Right ventricle myocardium inferior (tissue), 1 donor: ENCODE data around the gene CACNB4. TPM values are rescaled to one million over a fixed set of nuclear protein-coding genes. Genes with fewer than 3 reads are reported as not detected.
A peak's percentile ranks its signal among the peaks of the same experiment; 100 is the strongest.
"Not testable (repeated sequence)": the region's sequence is repeated elsewhere in the genome, so short reads cannot be mapped to it uniquely, and the experiment has no call there.

Experiments used
- ATAC-seq: fragments of 200-7000 bp; cut with Tn5 transposase; one replicate; pipeline ENCODE4 v1.9.1; 2020; ENCODE audit warnings: mild to moderate bottlenecking, moderate library complexity
- DNase-seq: peaks from one replicate; pipeline ENCODE4 v3.0.0; 2021; ENCODE audit errors: missing footprints
- intact Hi-C: fragments of 100-400 bp; cut with DNase I; formaldehyde crosslinking; loops from one replicate; pipeline ENCODE4 v1.11.0; 2022
- total RNA-seq: library from RNA; stranded (reverse); fragmentation: NEBNext Ultra II Directional; extraction: Animal tissue kit (Norgen Biotek cat#: 25700); gene quantifications from one replicate; pipeline ENCODE4 v1.2.1, GENCODE V29; 2021
- donor health status: DM: no; HTN: yes; CAD: no; lungs with severe emphysema.

The CACNB4 gene
- total RNA-seq, 1 donor from 2014 or later, result 0.35 TPM

GRCh38 chr2:151933266-151933804, 165.5 kb downstream of the CACNB4 start:
- no peak for DNase-seq
- no peak for ATAC-seq
- intact Hi-C loops, result no loop called here

- no peak for DNase-seq
- intact Hi-C loops, result no loop called here
- ATAC-seq, result no peak
These were observed 167.1 kb downstream of the CACNB4 start for GRCh38 chr2:151931756-151932155.

DNA sequence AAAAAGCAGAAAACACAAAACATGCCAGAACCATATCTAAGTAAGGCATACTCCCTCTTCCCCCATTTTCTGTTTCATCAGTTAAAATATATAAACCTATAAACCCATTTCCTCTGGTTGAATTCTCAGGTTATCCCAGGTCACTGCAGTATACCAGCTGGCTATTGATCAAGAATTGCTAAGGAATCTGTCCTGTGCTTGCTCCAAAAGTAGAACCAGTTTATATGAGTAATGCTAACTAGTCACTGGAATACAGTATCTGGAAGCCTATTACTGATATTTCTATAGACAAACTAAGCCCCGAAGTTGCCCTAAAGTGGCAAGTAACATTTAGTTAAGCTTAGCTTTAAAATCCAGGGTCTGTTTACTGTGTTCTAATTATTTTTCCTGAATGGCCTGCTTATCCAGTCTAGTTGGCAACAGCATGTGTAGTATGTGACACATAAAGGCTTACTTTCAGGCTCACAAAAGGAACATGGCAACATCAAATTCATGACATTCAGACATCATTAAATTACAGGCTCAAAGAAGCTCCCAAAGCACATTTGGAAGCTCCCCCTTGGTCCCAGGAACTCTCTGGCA, 167.7 kb downstream of the CACNB4 start:
- no peak for ATAC-seq
- intact Hi-C loops, result no loop called here

GRCh38 chr2:151930042-151930441, 168.8 kb downstream of the CACNB4 start:
- intact Hi-C loops, result no loop called here
- ATAC-seq (no peak), DNase-seq (no peak)

More for the DNA sequence above, 167.7 kb downstream of the CACNB4 start:
- DNase-seq, result no peak

DNA sequence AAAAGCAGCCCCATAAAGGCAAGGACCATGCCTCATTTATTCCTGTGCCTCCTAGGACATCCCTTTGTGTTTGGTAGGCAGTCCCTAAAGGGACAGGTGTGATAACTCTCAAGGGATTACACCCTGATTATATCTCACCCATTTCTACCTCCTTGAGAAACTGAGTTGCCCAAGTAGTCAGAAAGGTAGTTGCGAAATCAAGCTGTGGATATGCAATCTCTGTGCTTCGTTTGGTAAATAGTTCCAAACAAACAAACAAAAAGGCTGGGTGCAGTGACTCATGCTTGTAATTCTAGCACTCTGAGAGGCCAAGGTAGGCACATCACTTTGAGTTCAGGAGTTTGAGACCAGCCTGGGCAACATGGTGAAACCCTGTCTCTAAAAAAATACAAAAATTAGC, 170.5 kb downstream of the CACNB4 start:
- intact Hi-C loops, result no loop called here
- DNase-seq (no peak), ATAC-seq (no peak)

DNA sequence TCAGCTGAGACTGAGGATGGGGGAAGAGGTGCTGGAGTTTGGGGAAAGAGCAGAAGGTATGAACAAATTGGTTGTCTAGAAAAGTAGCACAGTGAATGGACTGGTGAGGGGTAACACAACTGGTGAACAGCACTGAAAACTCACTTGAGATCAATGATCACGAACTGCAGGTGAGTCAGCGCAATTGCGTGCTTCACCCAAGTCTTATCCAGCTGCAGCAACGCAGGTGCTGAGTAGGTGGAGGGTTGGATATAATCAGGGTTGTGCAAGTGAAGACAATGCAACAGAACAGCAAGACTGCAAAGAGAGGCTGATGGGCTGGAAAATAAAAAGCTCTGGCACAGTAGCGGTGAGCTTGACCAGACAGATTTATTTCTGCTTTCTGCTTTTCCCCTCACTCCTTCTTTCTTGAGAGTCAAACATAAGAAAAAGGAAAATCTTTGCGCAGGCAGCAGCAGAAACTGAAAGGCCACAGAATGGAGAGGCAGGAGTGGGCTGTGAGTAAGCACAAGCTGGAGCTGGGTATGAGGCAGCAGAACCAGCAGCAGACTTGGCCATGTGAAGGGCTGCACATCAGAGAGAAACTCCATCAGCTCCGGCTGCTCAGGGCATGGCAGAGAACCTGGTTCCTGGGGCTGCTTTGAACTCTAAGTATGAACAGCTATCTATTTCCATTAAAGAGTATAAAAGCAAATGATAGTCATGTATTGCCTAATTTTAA, 171.2 kb downstream of the CACNB4 start:
- intact Hi-C loops, result no loop called here
- no peak for ATAC-seq
- no peak for DNase-seq

DNA sequence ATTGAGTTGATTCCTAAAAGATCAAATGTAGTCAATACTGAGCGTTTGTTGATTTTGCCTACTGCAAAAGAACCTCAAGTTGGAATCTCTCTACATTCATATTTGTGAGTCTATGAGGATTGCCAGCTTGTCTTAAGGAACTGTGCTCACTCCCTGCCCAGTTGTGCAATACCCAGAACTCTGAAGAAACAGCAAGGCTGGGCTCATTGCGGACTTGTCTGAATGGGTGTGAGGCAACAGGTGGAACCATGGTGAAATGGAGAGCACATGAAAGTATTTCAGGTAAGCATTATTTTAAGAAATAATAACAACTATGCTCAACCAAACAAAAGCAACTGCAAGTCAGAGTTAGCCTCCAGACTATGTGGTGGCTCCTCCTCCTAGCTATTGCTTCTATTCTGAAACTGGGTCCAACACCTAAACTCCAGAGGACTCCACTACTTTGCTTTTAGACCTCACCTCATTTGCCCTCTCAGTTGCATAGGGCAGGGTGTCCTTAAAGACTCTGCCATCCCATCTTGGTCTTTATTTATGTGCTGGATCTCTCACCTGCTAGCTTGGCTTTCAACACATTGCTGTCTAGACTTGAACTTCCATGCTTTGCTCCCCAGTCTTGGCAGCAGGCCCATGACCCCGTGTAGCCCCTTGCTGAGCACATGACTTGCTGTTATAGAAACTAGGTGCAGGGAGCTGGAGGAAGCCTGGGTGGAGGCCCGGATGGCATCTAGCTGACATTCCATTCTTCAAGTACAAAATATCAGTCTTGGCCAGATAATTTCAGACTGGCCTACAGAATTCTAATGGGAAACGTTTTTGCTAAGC, 175.8 kb downstream of the CACNB4 start:
- intact Hi-C loops, result loop anchor here (1.0 kb wide), 1 partner anchor 94 kb away; no protein-coding TSS in a partner anchor
- peak; percentile 81 for ATAC-seq
- peak; percentile 88 for DNase-seq

DNA sequence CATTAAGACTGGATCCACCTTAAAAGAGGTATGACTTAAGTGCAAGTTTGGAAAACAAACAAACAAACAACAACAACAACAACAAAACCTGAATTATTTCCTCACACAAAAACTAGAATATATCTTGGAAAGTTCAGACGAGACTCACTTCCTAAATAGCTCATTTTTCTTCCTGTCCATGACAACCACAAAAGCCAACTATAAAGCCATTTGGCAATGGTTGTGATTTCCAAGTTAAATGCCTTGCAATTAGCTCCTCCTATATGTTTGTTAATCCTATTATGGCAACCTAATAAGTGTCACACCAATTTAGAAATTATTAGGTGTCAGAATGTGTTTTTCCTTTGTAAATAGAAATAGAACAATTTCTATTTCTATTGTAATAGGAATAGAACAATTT, 179.1 kb downstream of the CACNB4 start:
- DNase-seq (no peak), ATAC-seq (no peak)
- intact Hi-C loops, result no loop called here

GRCh38 chr2:151918308-151918707, 180.5 kb downstream of the CACNB4 start:
- DNase-seq, result no peak
- ATAC-seq, result peak; percentile 82
- intact Hi-C loops, result no loop called here

- intact Hi-C loops, result no loop called here
- no peak for DNase-seq
These were observed 182.2 kb downstream of the CACNB4 start for GRCh38 chr2:151916632-151917031.

GRCh38 chr2:151915629-151916025, 183.2 kb downstream of the CACNB4 start:
- ATAC-seq, DNase-seq, intact Hi-C loops: not testable (repeated sequence)

More at GRCh38 chr2:151916632-151917031, 182.2 kb downstream of the CACNB4 start:
- no peak for ATAC-seq

- DNase-seq (no peak), ATAC-seq (no peak)
- intact Hi-C loops, result no loop called here
These were observed 183.7 kb downstream of the CACNB4 start for GRCh38 chr2:151914989-151915628.

- intact Hi-C loops, result no loop called here
- DNase-seq (no peak), ATAC-seq (no peak)
These were observed 190.5 kb downstream of the CACNB4 start for GRCh38 chr2:151908204-151908882.

DNA sequence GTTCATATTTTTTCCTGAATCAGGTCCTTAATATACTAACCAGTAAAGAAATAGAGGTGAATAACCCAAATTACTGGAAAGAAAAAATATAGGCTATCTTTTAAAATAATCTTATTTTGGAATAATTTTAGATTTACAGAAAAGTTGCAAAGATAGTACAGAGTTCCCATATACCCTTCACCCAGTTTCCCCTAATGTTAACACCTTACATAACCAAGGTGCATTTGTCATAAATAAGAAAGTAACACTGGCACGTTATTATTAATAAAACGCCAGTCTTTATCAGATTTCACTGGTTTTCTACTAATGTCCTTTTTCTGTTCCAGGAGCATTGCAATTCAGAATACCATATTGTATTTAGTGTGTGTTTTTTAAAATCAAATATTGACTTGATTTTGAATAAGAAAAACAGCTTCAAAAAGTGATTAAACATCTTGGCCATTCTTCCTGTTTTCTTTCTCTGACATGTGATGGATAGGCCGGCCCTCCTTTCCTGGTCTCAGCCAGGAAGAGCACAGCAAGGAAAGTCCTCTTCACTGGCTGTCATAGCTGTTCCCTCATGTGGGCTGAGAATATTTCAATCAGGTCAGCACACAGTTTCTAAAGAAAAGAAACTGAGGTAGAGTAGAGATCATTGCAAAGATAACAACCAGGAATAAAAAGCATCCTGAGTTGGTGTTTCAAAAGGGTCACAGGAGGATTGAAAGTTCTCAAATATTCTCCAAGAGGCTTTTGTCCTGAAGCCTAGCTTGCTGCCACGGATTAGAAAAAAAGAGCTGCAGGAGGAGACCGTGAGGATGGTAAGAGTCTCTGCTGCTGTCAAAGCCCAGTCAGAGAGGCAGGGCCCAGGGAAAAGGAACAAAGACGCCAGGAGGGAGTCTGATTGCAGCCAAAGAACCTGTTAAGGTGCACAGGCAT, 191.3 kb downstream of the CACNB4 start:
- intact Hi-C loops, result no loop called here
- ATAC-seq, result no peak

GRCh38 chr2:151906633-151906998, 192.2 kb downstream of the CACNB4 start:
- ATAC-seq (no peak), DNase-seq (no peak)
- intact Hi-C loops, result no loop called here

More for the DNA sequence above, 191.3 kb downstream of the CACNB4 start:
- no peak for DNase-seq

DNA sequence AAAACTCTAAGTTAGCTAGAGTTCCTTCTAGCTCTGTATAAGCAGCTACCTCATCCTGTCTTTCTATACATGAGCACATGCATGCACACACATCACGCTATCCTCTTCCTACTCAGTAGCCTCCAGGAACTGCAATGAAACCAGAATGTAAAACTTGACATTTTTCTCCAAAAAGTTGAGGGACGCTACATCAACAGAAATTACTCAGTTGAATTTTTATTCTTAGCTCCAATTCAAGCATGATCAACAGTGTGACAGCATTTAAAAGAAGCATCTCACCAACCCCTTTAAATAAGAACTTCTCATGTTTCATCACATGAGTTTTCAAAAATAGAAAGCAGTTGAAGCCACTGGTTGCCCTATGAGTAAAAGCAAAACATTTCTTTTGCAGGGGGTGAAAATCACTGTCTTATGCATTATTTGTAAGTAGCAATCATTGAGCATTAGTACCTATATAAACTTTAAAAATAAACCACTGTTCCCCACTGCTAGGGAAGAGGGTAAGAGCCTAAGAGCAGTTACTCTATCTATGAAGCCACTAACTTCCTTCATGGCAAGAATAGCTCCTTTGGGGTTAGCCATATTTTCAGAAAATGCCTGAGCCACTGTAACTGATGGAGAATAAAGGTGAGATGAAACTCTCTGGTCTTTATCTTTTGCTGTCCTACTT, 192.7 kb downstream of the CACNB4 start:
- intact Hi-C loops, result no loop called here
- DNase-seq (no peak), ATAC-seq (no peak)

DNA sequence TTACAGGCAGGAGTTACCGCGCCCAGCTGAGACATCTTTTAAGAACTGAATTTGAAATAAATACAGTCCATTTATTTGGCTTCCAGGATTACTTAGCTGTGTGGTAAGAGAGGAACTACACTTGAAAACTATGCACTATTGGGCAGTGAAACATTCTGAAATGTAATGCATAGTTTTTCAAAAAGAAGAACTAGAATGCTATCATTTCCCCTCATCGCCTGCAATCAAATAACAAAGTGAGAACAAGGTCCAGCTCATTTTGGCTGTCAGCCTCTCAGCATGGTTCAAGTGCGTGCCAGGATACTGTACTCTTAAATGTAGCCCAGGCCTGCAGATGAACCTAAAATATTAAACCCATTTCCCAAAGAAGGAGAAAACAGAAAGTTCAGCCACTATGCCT, 194.0 kb downstream of the CACNB4 start:
- intact Hi-C loops, result no loop called here
- DNase-seq (no peak), ATAC-seq (peak; percentile 28)
